Nephron (organoid): Measurements from ENCODE around the gene NUDT15.

Experiments used
- H3K27ac Mint-ChIP-seq, 3 experiments: 2 replicates each; pipeline ENCODE4 v1.8.0; 2020; ENCODE audit warnings: mixed read lengths in 3 of 3, mild to moderate bottlenecking in 2 of 3, moderate library complexity in 1 of 3
- H3K27me3 Mint-ChIP-seq: 2 replicates; pipeline ENCODE4 v1.8.0; 2021; ENCODE audit warnings: low read depth, mild to moderate bottlenecking, moderate library complexity, mixed read lengths
- H3K36me3 Mint-ChIP-seq: 2 replicates; pipeline ENCODE4 v1.8.0; 2020; ENCODE audit warnings: low read depth, mixed read lengths
- H3K4me1 Mint-ChIP-seq: 2 replicates; pipeline ENCODE4 v1.8.0; 2020; ENCODE audit warnings: mixed read lengths
- H3K4me3 Mint-ChIP-seq, 3 experiments: 2 replicates each; pipeline ENCODE4 v1.8.0; 2020; ENCODE audit warnings: mild to moderate bottlenecking in 3 of 3, mixed read lengths in 3 of 3, moderate library complexity in 2 of 3
- H3K9me3 Mint-ChIP-seq: 2 replicates; pipeline ENCODE4 v1.8.0; 2020; ENCODE audit warnings: mixed read lengths
- CTCF ChIP-seq, 3 experiments: fragments of 200-600 bp; sonication (generic); IDR thresholded peaks; one replicate each; pipeline ENCODE4 v1.5.0; 2021; ENCODE audit warnings: antibody characterized with exemption in 3 of 3; ENCODE audit not compliant: unreplicated experiment in 3 of 3

Gene NUDT15

GRCh38 chr13:48066310-48066989 lies 28.9 kb downstream of the NUDT15 start:
- no peaks in the 10 kb centered on the region for H3K27me3 Mint-ChIP-seq

GRCh38 chr13:48068036-48068435 lies 30.5 kb downstream of the NUDT15 start:
- Mint-ChIP-seq H3K4me3 (no peak overlapping the region), H3K27ac (no peak overlapping the region), H3K9me3 (peaks cover 59% of the 10 kb centered on the region), H3K36me3 (peaks cover 89% of the 10 kb centered on the region), H3K4me1 (no peaks in the 10 kb centered on the region), H3K27me3 (no peaks in the 10 kb centered on the region)
- TF ChIP-seq CTCF (IDR thresholded peaks at IDR 0.05; ENCODE audit: unreplicated experiment in 3 of 3): no peak

More at GRCh38 chr13:48066310-48066989, 28.9 kb downstream of the NUDT15 start:
- H3K36me3 Mint-ChIP-seq: peaks cover 83% of the 10 kb centered on the region
- H3K27ac Mint-ChIP-seq: no peak overlapping the region
- no peak overlapping the region for H3K4me3 Mint-ChIP-seq
- no peaks in the 10 kb centered on the region for H3K4me1 Mint-ChIP-seq
- H3K9me3 Mint-ChIP-seq: peaks cover 43% of the 10 kb centered on the region
- no peak for TF ChIP-seq CTCF (IDR thresholded peaks at IDR 0.05; ENCODE audit: unreplicated experiment in 3 of 3)

- H3K4me3 Mint-ChIP-seq: no peak overlapping the region
Observed at GRCh38 chr13:48068952-48069351, 31.4 kb downstream of the NUDT15 start.

GRCh38 chr13:48069573-48069972 lies 32.0 kb downstream of the NUDT15 start:
- Mint-ChIP-seq H3K4me1 (no peaks in the 10 kb centered on the region), H3K27ac (no peak overlapping the region), H3K36me3 (peaks cover 100% of the 10 kb centered on the region), H3K4me3 (no peak overlapping the region), H3K9me3 (peaks cover 71% of the 10 kb centered on the region), H3K27me3 (no peaks in the 10 kb centered on the region)
- TF ChIP-seq CTCF (IDR thresholded peaks at IDR 0.05; ENCODE audit: unreplicated experiment in 3 of 3): no peak

More at GRCh38 chr13:48068952-48069351, 31.4 kb downstream of the NUDT15 start:
- no peak for TF ChIP-seq CTCF (IDR thresholded peaks at IDR 0.05; ENCODE audit: unreplicated experiment in 3 of 3)
- Mint-ChIP-seq H3K36me3 (peaks cover 98% of the 10 kb centered on the region), H3K9me3 (peaks cover 65% of the 10 kb centered on the region), H3K27me3 (no peaks in the 10 kb centered on the region), H3K4me1 (no peaks in the 10 kb centered on the region), H3K27ac (no peak overlapping the region)

GRCh38 chr13:48070942-48071341 lies 33.4 kb downstream of the NUDT15 start:
- Mint-ChIP-seq H3K36me3 (peaks cover 100% of the 10 kb centered on the region), H3K27ac (no peak overlapping the region), H3K4me3 (no peak overlapping the region), H3K4me1 (no peaks in the 10 kb centered on the region), H3K27me3 (no peaks in the 10 kb centered on the region), H3K9me3 (peaks cover 78% of the 10 kb centered on the region)
- TF ChIP-seq CTCF (IDR thresholded peaks at IDR 0.05; ENCODE audit: unreplicated experiment in 3 of 3): no peak

GRCh38 chr13:48072304-48072703 lies 34.8 kb downstream of the NUDT15 start:
- no peaks in the 10 kb centered on the region for H3K27me3 Mint-ChIP-seq
- no peak for TF ChIP-seq CTCF (IDR thresholded peaks at IDR 0.05; ENCODE audit: unreplicated experiment in 3 of 3)
- peaks cover 100% of the 10 kb centered on the region for H3K36me3 Mint-ChIP-seq
- H3K4me3 Mint-ChIP-seq: no peak overlapping the region
- peaks cover 69% of the 10 kb centered on the region for H3K9me3 Mint-ChIP-seq
- no peaks in the 10 kb centered on the region for H3K4me1 Mint-ChIP-seq
- no peak overlapping the region for H3K27ac Mint-ChIP-seq
